ENCODE results near the gene KLK12.

The KLK12 gene

DNA sequence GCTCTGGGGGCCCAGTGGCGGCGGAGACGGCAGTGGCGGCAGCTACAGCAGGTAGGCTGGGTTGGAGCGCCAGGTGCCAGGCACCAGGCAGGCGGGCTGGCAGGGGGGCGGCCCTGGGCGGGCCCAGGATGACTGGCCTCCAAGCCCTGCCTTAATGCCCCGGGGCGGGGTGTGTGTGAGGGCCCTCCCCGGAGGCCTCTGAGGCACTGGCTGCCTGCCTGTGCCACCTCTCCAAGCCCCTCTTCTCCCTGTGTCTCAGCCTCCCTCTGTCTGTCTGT is 8.3 kb downstream of the KLK12 start, which contains the start of gene KLK11:
Gene KLK11 (minus strand): TSS at position 63 of the 278 bp plus-strand sequence. CDS start 985 bp downstream, outside the sequence.
- CTCF ChIA-PET = interaction anchor here (2.1 kb wide), 1 partner anchor 10 kb away, joined by 10 read pairs; no protein-coding TSS in a partner anchor

DNA sequence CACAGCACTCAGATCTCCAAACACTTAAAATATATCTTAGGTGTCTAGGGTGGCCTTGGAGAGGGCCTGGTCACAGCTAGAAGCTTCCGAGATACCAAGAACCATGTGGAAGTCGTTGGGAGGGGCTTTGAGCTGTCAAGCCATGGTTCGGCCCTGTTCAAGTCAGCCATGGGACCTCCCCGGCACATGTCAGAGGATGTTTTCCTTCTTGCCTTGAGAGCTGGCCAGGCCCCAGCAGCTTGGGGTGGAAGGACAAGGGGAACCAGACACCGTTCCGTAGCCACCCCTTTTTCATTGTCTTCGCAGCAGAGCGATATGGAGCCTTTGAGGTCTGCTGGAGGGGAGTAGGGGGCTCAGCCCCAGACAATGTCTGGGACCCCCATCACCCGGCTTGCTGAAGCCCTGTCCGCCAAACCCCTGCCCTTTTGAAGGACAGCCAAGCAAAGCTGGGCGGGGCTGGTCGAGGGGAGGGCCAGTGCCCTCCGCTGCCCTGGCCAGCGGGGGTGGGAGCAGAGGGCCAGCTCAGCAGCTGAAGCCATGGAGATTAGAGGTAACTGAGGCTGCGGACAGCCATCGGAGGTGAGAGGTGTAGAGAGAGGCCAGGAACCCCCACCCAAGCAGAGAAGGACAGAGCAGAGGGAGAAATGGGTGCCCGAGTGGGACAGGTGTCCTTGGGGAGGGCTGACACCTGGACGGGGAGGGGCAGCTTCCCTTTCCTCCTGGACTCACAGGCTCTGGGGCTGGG is 8.8 kb downstream of the KLK12 start:
- ChIA-PET POLR2A (no interaction called here), CTCF (interaction anchor here (2.1 kb wide), 1 partner anchor 9 kb away, joined by 10 read pairs; no protein-coding TSS in a partner anchor)
- TF ChIP-seq ZNF623 (tag by site-specific recombination; IDR thresholded peaks at IDR 0.05) (no peak), ZNF23 (tag by site-specific recombination; IDR thresholded peaks at IDR 0.05; ENCODE audit: borderline replicate concordance) (no peak), KLF7 (tag by site-specific recombination; IDR thresholded peaks at IDR 0.05; ENCODE audit: borderline replicate concordance) (no peak), ZNF202 (tag by site-specific recombination; IDR thresholded peaks at IDR 0.05; ENCODE audit: borderline replicate concordance) (no peak), EGR2 (tag by site-specific recombination; IDR thresholded peaks at IDR 0.05; ENCODE audit: low read depth) (no peak), MEIS1 (CRISPR knock-in tag; IDR thresholded peaks at IDR 0.05; ENCODE audit: borderline replicate concordance) (no peak), GFI1B (tag by site-specific recombination; IDR thresholded peaks at IDR 0.05) (no peak), ZNF514 (tag by site-specific recombination; IDR thresholded peaks at IDR 0.05) (no peak)
- TF ChIP-seq, protein P1, sequence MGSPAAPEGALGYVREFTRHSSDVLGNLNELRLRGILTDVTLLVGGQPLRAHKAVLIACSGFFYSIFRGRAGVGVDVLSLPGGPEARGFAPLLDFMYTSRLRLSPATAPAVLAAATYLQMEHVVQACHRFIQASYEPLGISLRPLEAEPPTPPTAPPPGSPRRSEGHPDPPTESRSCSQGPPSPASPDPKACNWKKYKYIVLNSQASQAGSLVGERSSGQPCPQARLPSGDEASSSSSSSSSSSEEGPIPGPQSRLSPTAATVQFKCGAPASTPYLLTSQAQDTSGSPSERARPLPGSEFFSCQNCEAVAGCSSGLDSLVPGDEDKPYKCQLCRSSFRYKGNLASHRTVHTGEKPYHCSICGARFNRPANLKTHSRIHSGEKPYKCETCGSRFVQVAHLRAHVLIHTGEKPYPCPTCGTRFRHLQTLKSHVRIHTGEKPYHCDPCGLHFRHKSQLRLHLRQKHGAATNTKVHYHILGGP (tag by site-specific recombination; IDR thresholded peaks at IDR 0.05) = no peak
- TF ChIP-seq, protein P2, sequence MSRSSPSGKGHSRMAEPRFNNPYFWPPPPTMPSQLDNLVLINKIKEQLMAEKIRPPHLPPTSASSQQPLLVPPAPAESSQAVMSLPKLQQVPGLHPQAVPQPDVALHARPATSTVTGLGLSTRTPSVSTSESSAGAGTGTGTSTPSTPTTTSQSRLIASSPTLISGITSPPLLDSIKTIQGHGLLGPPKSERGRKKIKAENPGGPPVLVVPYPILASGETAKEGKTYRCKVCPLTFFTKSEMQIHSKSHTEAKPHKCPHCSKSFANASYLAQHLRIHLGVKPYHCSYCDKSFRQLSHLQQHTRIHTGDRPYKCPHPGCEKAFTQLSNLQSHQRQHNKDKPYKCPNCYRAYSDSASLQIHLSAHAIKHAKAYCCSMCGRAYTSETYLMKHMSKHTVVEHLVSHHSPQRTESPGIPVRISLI (tag by site-specific recombination; IDR thresholded peaks at IDR 0.05) = no peak
- TF ChIP-seq, protein P3, sequence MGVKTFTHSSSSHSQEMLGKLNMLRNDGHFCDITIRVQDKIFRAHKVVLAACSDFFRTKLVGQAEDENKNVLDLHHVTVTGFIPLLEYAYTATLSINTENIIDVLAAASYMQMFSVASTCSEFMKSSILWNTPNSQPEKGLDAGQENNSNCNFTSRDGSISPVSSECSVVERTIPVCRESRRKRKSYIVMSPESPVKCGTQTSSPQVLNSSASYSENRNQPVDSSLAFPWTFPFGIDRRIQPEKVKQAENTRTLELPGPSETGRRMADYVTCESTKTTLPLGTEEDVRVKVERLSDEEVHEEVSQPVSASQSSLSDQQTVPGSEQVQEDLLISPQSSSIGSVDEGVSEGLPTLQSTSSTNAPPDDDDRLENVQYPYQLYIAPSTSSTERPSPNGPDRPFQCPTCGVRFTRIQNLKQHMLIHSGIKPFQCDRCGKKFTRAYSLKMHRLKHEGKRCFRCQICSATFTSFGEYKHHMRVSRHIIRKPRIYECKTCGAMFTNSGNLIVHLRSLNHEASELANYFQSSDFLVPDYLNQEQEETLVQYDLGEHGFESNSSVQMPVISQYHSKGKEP (tag by site-specific recombination; IDR thresholded peaks at IDR 0.05) = no peak
- Histone ChIP-seq H3K4me1 (ENCODE audit: control insufficient read depth, insufficient read depth, low read length) (no peaks in the 10 kb centered on the region), H3K4me3 (ENCODE audit: low read depth, low read length) (no peak overlapping the region), H3K27ac (ENCODE audit: extremely low read depth, low read depth, low read length) (no peak overlapping the region), H3K36me3 (ENCODE audit: control insufficient read depth in 2 of 2, insufficient read depth in 1 of 2, low read length in 2 of 2) (no peaks in the 10 kb centered on the region), H3K9me3 (ENCODE audit: control insufficient read depth, insufficient read depth, low read depth, low read length) (no peaks in the 10 kb centered on the region)

More for the DNA sequence above, 8.3 kb downstream of the KLK12 start, which contains the start of gene KLK11:
- TF ChIP-seq ZNF223 (tag by site-specific recombination; IDR thresholded peaks at IDR 0.05) = peak; percentile 39; the same call in 1 of the 2 replicates
- no peak for TF ChIP-seq KLF1 (tag by site-specific recombination; IDR thresholded peaks at IDR 0.05)
- H3K36me3 ChIP-seq (ENCODE audit: control insufficient read depth in 2 of 2, insufficient read depth in 1 of 2, low read length in 2 of 2) = no peaks in the 10 kb centered on the region
- no peaks in the 10 kb centered on the region for H3K9me3 ChIP-seq (ENCODE audit: control insufficient read depth, insufficient read depth, low read depth, low read length)
- no peak within 1 kb of the TSS for H3K27ac ChIP-seq (ENCODE audit: extremely low read depth, low read depth, low read length)
- POLR2A ChIA-PET = no interaction called here
- H3K4me3 ChIP-seq (ENCODE audit: low read depth, low read length) = no peak within 1 kb of the TSS
- no peaks in the 10 kb centered on the region for H3K4me1 ChIP-seq (ENCODE audit: control insufficient read depth, insufficient read depth, low read length)

DNA sequence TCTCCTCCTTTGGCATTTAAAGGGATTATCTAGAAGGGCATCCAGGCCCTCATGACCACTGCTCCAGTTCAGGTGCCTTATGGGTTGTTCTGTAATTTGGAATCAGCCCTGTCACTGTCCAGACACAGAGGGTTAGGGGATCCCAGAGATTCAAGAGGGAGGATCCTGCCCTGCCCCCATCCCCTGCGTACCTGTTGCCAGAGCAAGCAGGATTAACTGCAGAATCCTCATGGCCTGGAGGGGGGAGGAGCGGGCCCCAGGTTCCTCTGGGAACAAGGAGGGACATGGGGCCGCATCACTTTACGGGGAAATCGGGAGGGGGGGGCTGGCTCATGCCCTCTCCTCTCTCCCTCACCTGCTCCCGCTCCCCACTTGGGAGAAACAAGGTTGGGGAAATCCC is 9.4 kb downstream of the KLK12 start:
- TF ChIP-seq GLIS1 (tag by site-specific recombination; IDR thresholded peaks at IDR 0.05) (no peak), ZNF114 (tag by site-specific recombination; IDR thresholded peaks at IDR 0.05) (no peak), SCRT2 (tag by site-specific recombination; IDR thresholded peaks at IDR 0.05) (0 out of 2 replicates have a peak, but pooled peaks have one; percentile 11)
- no peak overlapping the region for H3K27ac ChIP-seq (ENCODE audit: extremely low read depth, low read depth, low read length)
- H3K4me1 ChIP-seq (ENCODE audit: control insufficient read depth, insufficient read depth, low read length) = no peaks in the 10 kb centered on the region
- no peaks in the 10 kb centered on the region for H3K9me3 ChIP-seq (ENCODE audit: control insufficient read depth, insufficient read depth, low read depth, low read length)
- no peak overlapping the region for H3K4me3 ChIP-seq (ENCODE audit: low read depth, low read length)
- H3K36me3 ChIP-seq (ENCODE audit: control insufficient read depth in 2 of 2, insufficient read depth in 1 of 2, low read length in 2 of 2) = no peaks in the 10 kb centered on the region
- ChIA-PET POLR2A (no interaction called here), CTCF (interaction anchor here (2.1 kb wide), 1 partner anchor 8 kb away, joined by 10 read pairs; no protein-coding TSS in a partner anchor)
